A673 (cell line): ENCODE results near the gene KCNK6. TPM values are rescaled to one million over a fixed set of nuclear protein-coding genes. Genes with fewer than 3 reads are reported as not detected.

ENCODE experiments used
- BruUV-seq: library from RNA; stranded (reverse); fragments of 400-500 nt; replicated peaks from 2 replicates; lab custom pipeline; 2021; lab: Mats Ljungman, UMichigan
- CTCF ChIA-PET: fragments of 300-600 bp; sonication (Branson Sonifier 250); formaldehyde crosslinking; loops from one replicate; lab custom pipeline; 2022; ENCODE audit warnings: antibody characterized with exemption; lab: Charles Lee
- POLR2A ChIA-PET: fragments of 300-600 bp; sonication (Branson Sonifier 250); formaldehyde crosslinking; loops from one replicate; lab custom pipeline; 2022; ENCODE audit warnings: antibody characterized with exemption; ENCODE audit not compliant: low non-redundant PET; lab: Charles Lee
- DNase-seq: peaks from one replicate; pipeline ENCODE4 v3.0.0-alpha.2; 2015; ENCODE audit warnings: low spot score
- H3K27ac ChIP-seq: fragments of 200-600 bp; sonication (generic); 2 replicates; pipeline ENCODE4 v1.5.1; 2016; ENCODE audit warnings: mixed run types, low read depth, mild to moderate bottlenecking, mixed read lengths, antibody characterized with exemption, low read length; ENCODE audit not compliant: poor library complexity, severe bottlenecking
- H3K27me3 ChIP-seq: fragments of 200-600 bp; sonication (generic); replicated peaks from 2 replicates; pipeline ENCODE4 v1.6.1; 2017; ENCODE audit warnings: mixed run types, low read depth, mild to moderate bottlenecking, mixed read lengths, antibody characterized with exemption, low read length; ENCODE audit not compliant: insufficient read depth, poor library complexity
- H3K36me3 ChIP-seq: fragments of 200-600 bp; sonication (generic); 2 replicates; pipeline ENCODE4 v1.6.1; 2016; ENCODE audit warnings: mixed run types, mild to moderate bottlenecking, mixed read lengths, antibody characterized with exemption, low read length; ENCODE audit not compliant: insufficient read depth, poor library complexity, severe bottlenecking
- H3K4me1 ChIP-seq: fragments of 200-600 bp; sonication (generic); 2 replicates; pipeline ENCODE4 v1.6.1; 2017; ENCODE audit warnings: mixed run types, mild to moderate bottlenecking, mixed read lengths, antibody characterized with exemption, low read length; ENCODE audit not compliant: insufficient read depth, poor library complexity, severe bottlenecking
- H3K4me3 ChIP-seq: fragments of 200-600 bp; sonication (generic); 2 replicates; pipeline ENCODE4 v1.5.1; 2016; ENCODE audit warnings: low read depth, mixed run types, mild to moderate bottlenecking, mixed read lengths, low read length; ENCODE audit not compliant: poor library complexity, severe bottlenecking
- H3K9me3 ChIP-seq: fragments of 200-600 bp; sonication (generic); 2 replicates; pipeline ENCODE4 v1.6.1; 2016; ENCODE audit warnings: mixed run types, low read depth, mild to moderate bottlenecking, mixed read lengths, antibody characterized with exemption, low read length; ENCODE audit not compliant: poor library complexity, severe bottlenecking
- EZH2 ChIP-seq: fragments of 200-600 bp; sonication (generic); IDR thresholded peaks from 2 replicates; pipeline ENCODE4 v1.6.1; 2017; ENCODE audit warnings: borderline replicate concordance, low read depth, mild to moderate bottlenecking, mixed read lengths, antibody characterized with exemption, low read length; ENCODE audit not compliant: poor library complexity, severe bottlenecking
- intact Hi-C: fragments of 100-400 bp; cut with micrococcal nuclease; formaldehyde crosslinking; loops from one replicate; pipeline ENCODE4 v1.10.0; 2022; ENCODE audit not compliant: unreplicated experiment
- total RNA-seq: library from RNA; stranded (reverse); gene quantifications from 2 replicates; pipeline ENCODE4 v1.2.3, GENCODE V29; 2021
- TF ChIP-seq, protein P1 (sequence below): fragments of 300-800, 200-600 bp; sonication (generic); conservative IDR thresholded peaks from 2 replicates; pipeline ENCODE4 v1.5.1; 2017; ENCODE audit warnings: low read depth, mild to moderate bottlenecking, antibody characterized with exemption, low read length, moderate library complexity, mixed read lengths

The KCNK6 gene
- total RNA-seq, 1 experiment from 2014 or later, result not detected

DNA sequence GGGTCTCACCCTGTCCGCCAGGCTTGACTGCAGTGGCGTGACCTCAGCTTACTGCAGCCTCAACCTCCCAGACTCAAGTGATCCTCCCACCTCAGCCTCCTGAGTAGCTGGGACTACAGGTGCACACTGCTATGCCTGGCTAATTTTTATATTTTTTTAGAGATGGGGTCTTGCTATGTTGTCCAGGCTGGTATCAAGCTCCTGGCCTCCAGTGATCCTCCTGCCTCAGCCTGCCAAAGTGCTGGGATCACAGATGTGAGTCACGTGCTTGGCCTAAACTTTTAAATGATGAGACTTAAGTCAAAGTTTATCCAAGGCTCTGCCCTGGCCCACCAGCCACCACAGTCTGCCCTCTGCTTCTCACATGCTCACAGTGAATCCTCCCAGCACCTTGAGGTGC lies 13.4 kb upstream of the KCNK6 start:
- Histone ChIP-seq H3K9me3 (no peaks in the 10 kb centered on the region), H3K4me3 (no peak overlapping the region), H3K27me3 (no peaks in the 10 kb centered on the region), H3K4me1 (no peaks in the 10 kb centered on the region), H3K36me3 (no peaks in the 10 kb centered on the region), H3K27ac (no peak overlapping the region)
- POLR2A ChIA-PET, result no interaction called here
- BruUV-seq, result no TSS peak
- no peak for DNase-seq
- TF ChIP-seq EZH2, result no peak
- TF ChIP-seq, protein P1, sequence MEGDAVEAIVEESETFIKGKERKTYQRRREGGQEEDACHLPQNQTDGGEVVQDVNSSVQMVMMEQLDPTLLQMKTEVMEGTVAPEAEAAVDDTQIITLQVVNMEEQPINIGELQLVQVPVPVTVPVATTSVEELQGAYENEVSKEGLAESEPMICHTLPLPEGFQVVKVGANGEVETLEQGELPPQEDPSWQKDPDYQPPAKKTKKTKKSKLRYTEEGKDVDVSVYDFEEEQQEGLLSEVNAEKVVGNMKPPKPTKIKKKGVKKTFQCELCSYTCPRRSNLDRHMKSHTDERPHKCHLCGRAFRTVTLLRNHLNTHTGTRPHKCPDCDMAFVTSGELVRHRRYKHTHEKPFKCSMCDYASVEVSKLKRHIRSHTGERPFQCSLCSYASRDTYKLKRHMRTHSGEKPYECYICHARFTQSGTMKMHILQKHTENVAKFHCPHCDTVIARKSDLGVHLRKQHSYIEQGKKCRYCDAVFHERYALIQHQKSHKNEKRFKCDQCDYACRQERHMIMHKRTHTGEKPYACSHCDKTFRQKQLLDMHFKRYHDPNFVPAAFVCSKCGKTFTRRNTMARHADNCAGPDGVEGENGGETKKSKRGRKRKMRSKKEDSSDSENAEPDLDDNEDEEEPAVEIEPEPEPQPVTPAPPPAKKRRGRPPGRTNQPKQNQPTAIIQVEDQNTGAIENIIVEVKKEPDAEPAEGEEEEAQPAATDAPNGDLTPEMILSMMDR, result no peak
- CTCF ChIA-PET, result no interaction called here
- intact Hi-C loops, result no loop called here

DNA sequence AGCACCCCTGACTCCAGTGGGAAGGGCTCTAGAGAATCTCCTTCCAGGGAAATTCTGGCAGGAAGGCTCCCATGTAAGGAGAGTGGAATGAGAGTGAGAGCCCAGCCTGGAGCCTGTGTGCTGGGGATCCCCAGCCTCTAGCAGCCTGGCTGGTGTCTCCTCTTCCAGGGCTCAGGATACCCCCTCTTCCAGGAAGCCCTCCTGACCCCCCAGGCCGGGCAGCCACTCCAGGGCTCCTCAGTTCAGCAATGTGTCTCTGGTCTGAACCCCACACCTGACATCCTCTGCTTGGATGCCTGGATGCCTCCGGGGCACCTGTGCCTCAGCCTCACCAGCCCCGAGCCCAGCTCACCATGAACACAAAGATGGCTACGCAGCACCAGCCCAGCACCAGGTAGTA lies 12.6 kb upstream of the KCNK6 start:
- no peaks in the 10 kb centered on the region for H3K4me1 ChIP-seq
- CTCF ChIA-PET, result no interaction called here
- no peak overlapping the region for H3K4me3 ChIP-seq
- intact Hi-C loops, result no loop called here
- H3K27ac ChIP-seq, result no peak overlapping the region
- TF ChIP-seq EZH2, result no peak
- TF ChIP-seq, protein P1, result no peak
- POLR2A ChIA-PET, result no interaction called here
- BruUV-seq, result no TSS peak
- no peak for DNase-seq
- no peaks in the 10 kb centered on the region for H3K27me3 ChIP-seq
- no peaks in the 10 kb centered on the region for H3K36me3 ChIP-seq
- H3K9me3 ChIP-seq, result no peaks in the 10 kb centered on the region

DNA sequence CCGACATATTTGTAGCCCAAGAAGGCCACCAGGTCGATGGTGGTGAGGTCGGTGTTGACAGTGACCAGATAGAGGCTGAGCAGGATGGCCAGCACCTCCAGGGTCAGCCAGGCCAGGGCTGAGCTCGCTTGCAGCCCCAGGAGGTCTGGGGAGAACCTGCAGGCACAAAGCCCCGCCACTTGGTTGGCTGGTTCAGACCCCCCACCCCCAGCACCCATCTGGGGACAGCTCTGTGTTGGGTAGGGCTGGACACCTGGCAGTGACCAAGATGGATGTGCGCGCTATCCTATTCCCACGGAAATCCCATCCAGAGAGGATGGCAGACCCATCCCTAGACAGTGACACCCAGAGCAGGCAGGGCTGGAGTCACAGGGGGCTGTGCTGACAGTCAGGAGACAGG lies 12.0 kb upstream of the KCNK6 start:
- no TSS peak for BruUV-seq
- no peak for TF ChIP-seq EZH2
- TF ChIP-seq, protein P1, result no peak
- H3K27me3 ChIP-seq, result no peaks in the 10 kb centered on the region
- ChIA-PET CTCF (no interaction called here), POLR2A (no interaction called here)
- intact Hi-C loops, result no loop called here
- no peak overlapping the region for H3K4me3 ChIP-seq
- H3K27ac ChIP-seq, result no peak overlapping the region
- H3K4me1 ChIP-seq, result no peaks in the 10 kb centered on the region
- no peak for DNase-seq
- no peaks in the 10 kb centered on the region for H3K9me3 ChIP-seq
- no peaks in the 10 kb centered on the region for H3K36me3 ChIP-seq
